B cell (primary cell): ENCODE data around the gene B4GALT5. TPM values are rescaled to one million over a fixed set of nuclear protein-coding genes. Genes with fewer than 3 reads are reported as not detected.

Source experiments
- ATAC-seq: fragments of 200-7000 bp; cut with Tn5 transposase; one replicate; pipeline ENCODE4 v1.10.0; 2021; ENCODE audit warnings: low read depth, mild to moderate bottlenecking, moderate number of reproducible peaks, moderate library complexity
- CTCF ChIA-PET: fragments of 350-600 bp; sonication (Branson Sonifier 250); formaldehyde crosslinking; loops from one replicate; lab custom pipeline; 2021; ENCODE audit warnings: antibody characterized with exemption, inconsistent platforms; lab: Charles Lee
- POLR2A ChIA-PET: fragments of 350-600 bp; sonication (Branson Sonifier 250); formaldehyde crosslinking; loops from one replicate; lab custom pipeline; 2021; ENCODE audit warnings: antibody characterized with exemption; lab: Charles Lee
- DNase-seq: peaks from one replicate; pipeline ENCODE4 v3.0.0; 2013
- H2AFZ ChIP-seq: 2 replicates; pipeline ENCODE4 v1.6.1; 2012; ENCODE audit warnings: mild to moderate bottlenecking, low read depth, low read length; ENCODE audit not compliant: insufficient read depth, poor library complexity, severe bottlenecking
- H3K27ac ChIP-seq, 2 donors: 1 replicate in 1 of 2; 2 replicates in 1 of 2; pipeline ENCODE4 v1.5.1; 2012 to 2013; ENCODE audit warnings: low read length in 2 of 2, mild to moderate bottlenecking in 2 of 2, moderate library complexity in 1 of 2
- H3K27me3 ChIP-seq, 4 experiments: fragments of 200-600 bp in 1 of 4; sonication (generic) in 1 of 4; replicated peaks in 1 of 4; 1 replicate in 2 of 4; 2 replicates in 2 of 4; pipeline versions ENCODE4 v1.6.1 to v1.7.0; 2013 to 2016; ENCODE audit warnings: low read length in 3 of 4, mild to moderate bottlenecking in 2 of 4, mixed read lengths in 1 of 4, moderate library complexity in 1 of 4; ENCODE audit not compliant: insufficient read depth in 4 of 4, control insufficient read depth in 3 of 4; ENCODE audit errors: control extremely low read depth in 1 of 4
- H3K36me3 ChIP-seq, 2 experiments: replicated peaks in 1 of 2; 1 replicate in 1 of 2; 2 replicates in 1 of 2; pipeline versions ENCODE4 v1.6.1 to v1.7.1; 2013; ENCODE audit warnings: low read length in 1 of 2; ENCODE audit not compliant: insufficient read depth in 2 of 2, control insufficient read depth in 1 of 2; ENCODE audit errors: control extremely low read depth in 1 of 2, extremely low read depth in 1 of 2
- H3K4me1 ChIP-seq, 2 donors: fragments of 200-600 bp in 1 of 2; sonication (generic) in 1 of 2; 1 replicate in 1 of 2; 2 replicates in 1 of 2; pipeline versions ENCODE4 v1.5.1 to v1.6.1; 2013 to 2017; ENCODE audit warnings: low read length in 2 of 2; ENCODE audit not compliant: control insufficient read depth in 2 of 2, insufficient read depth in 2 of 2
- H3K4me2 ChIP-seq: replicated peaks from 2 replicates; pipeline ENCODE3; 2012; ENCODE audit warnings: mild to moderate bottlenecking, low read depth, low read length; ENCODE audit not compliant: poor library complexity, severe bottlenecking
- H3K4me3 ChIP-seq, 5 experiments: fragments of 200-600 bp in 1 of 5; sonication (generic) in 1 of 5; 1 replicate in 3 of 5; 2 replicates in 2 of 5; pipeline versions ENCODE4 v1.5.1 to v1.7.0; 2011 to 2016; ENCODE audit warnings: low read length in 4 of 5, mild to moderate bottlenecking in 4 of 5, low read depth in 2 of 5, control low read depth in 1 of 5, moderate library complexity in 1 of 5; ENCODE audit not compliant: insufficient read depth in 1 of 5; ENCODE audit errors: control extremely low read depth in 1 of 5, extremely low read depth in 1 of 5
- H3K79me2 ChIP-seq: fragments of 200-600 bp; sonication (generic); one replicate; pipeline ENCODE4 v1.6.0; 2016; ENCODE audit warnings: low read length; ENCODE audit not compliant: control insufficient read depth, insufficient read depth
- H3K9ac ChIP-seq: fragments of 200-600 bp; sonication (generic); 2 replicates; pipeline ENCODE4 v1.6.1; 2017; ENCODE audit warnings: mild to moderate bottlenecking, low read length, moderate library complexity
- H3K9me3 ChIP-seq, 3 donors: one replicate each; pipeline versions ENCODE4 v1.6.1 to v1.7.1; 2013; ENCODE audit warnings: low read length in 2 of 3; ENCODE audit not compliant: control insufficient read depth in 2 of 3, insufficient read depth in 1 of 3; ENCODE audit errors: control extremely low read depth in 1 of 3
- H4K20me1 ChIP-seq: 2 replicates; pipeline ENCODE4 v1.6.0; 2012; ENCODE audit warnings: mild to moderate bottlenecking, low read length; ENCODE audit not compliant: insufficient read depth, control insufficient read depth, poor library complexity, severe bottlenecking
- H3K27ac Mint-ChIP-seq: one replicate; pipeline ENCODE4 v1.8.0; 2021; ENCODE audit warnings: mixed read lengths
- H3K27me3 Mint-ChIP-seq: one replicate; pipeline ENCODE4 v1.8.0; 2021; ENCODE audit warnings: mixed read lengths
- H3K4me1 Mint-ChIP-seq: one replicate; pipeline ENCODE4 v1.8.0; 2021; ENCODE audit warnings: mixed read lengths
- H3K4me3 Mint-ChIP-seq: one replicate; pipeline ENCODE4 v1.8.0; 2021; ENCODE audit warnings: mixed read lengths
- H3K9me3 Mint-ChIP-seq: one replicate; pipeline ENCODE4 v1.8.0; 2022; ENCODE audit warnings: mixed read lengths; ENCODE audit not compliant: insufficient read depth
- CTCF ChIP-seq: fragments of 200-600 bp; IDR thresholded peaks from one replicate; pipeline ENCODE4 v1.8.0; 2022; ENCODE audit warnings: antibody characterized with exemption, mild to moderate bottlenecking
- EZH2 ChIP-seq: IDR thresholded peaks from 2 replicates; pipeline ENCODE4 v1.6.1; 2012; ENCODE audit warnings: borderline replicate concordance, low read depth, mild to moderate bottlenecking, moderate library complexity, low read length; ENCODE audit not compliant: insufficient read depth, poor library complexity, severe bottlenecking
- WGBS: methylation state at CpG from one replicate; pipeline ENCODE4 v1.1.5; 2013; ENCODE audit warnings: missing lambda C conversion rate; ENCODE audit not compliant: insufficient coverage; 5-methylcytosine and 5-hydroxymethylcytosine counted together
- intact Hi-C: fragments of 100-400 bp; cut with micrococcal nuclease; formaldehyde crosslinking; loops from one replicate; pipeline ENCODE4 v1.10.0; 2022
- polyA plus RNA-seq: library from polyadenylated mRNA; depleted of rRNA; stranded (reverse); fragments of >200 nt; gene quantifications from 2 replicates; pipeline ENCODE4 v1.2.3, GENCODE V29; 2012
- total RNA-seq, 2 donors: library from RNA; stranded (reverse); fragments of 120-200 nt in 1 of 2; gene quantifications; 1 replicate in 1 of 2; 2 replicates in 1 of 2; pipeline versions ENCODE4 v1.2.3 to v1.2.4, GENCODE V29; 2013 to 2022

The B4GALT5 gene
- total and polyA plus RNA-seq, 2 donors (not counting 1 experiment from before 2014, with no cell fraction given), result 3.4 to 7.3 TPM

- peaks cover 0 to 2% (median 0%) of the 10 kb centered on the region in 4 experiments for H3K27me3 ChIP-seq
- Mint-ChIP-seq H3K4me3 (no peak overlapping the region), H3K27me3 (peaks cover 3% of the 10 kb centered on the region), H3K4me1 (peaks cover 39% of the 10 kb centered on the region), H3K27ac (no peak overlapping the region), H3K9me3 (no peaks in the 10 kb centered on the region)
- H3K27ac ChIP-seq, result no peak overlapping the region
- H3K9ac ChIP-seq, result no peak overlapping the region
- TF ChIP-seq EZH2 (no peak), CTCF (no peak)
- intact Hi-C loops, result no loop called here
- no peak overlapping the region for H3K4me3 ChIP-seq
- no peak overlapping the region for H3K4me2 ChIP-seq
- H2AFZ ChIP-seq, result no peak overlapping the region
- peaks cover 0 to 9% (median 1%) of the 10 kb centered on the region in 3 donors for H3K9me3 ChIP-seq
- H3K79me2 ChIP-seq, result no peaks in the 10 kb centered on the region
- ChIA-PET POLR2A (no interaction called here), CTCF (no interaction called here)
- H4K20me1 ChIP-seq, result no peaks in the 10 kb centered on the region
- no peak for DNase-seq
- H3K36me3 ChIP-seq, result peaks cover 0 to 10% of the 10 kb centered on the region in 2 experiments
- H3K4me1 ChIP-seq, result peaks cover 2 to 33% of the 10 kb centered on the region in 2 donors
- 91% methylated on average over 15 of the region's 15 CpGs for WGBS
- no peak for ATAC-seq
Measured at GRCh38 chr20:49631856-49632418, 81.7 kb downstream of the B4GALT5 start.

- no peak overlapping the region for H2AFZ ChIP-seq
- ChIA-PET POLR2A (no interaction called here), CTCF (interaction anchor here (0.7 kb wide), 2 partner anchors 30 to 215 kb away, joined by 3 to 4 read pairs; no protein-coding TSS in a partner anchor)
- H3K27me3 ChIP-seq, result peaks cover 0 to 2% (median 0%) of the 10 kb centered on the region in 4 experiments
- H3K4me3 ChIP-seq, result no peak overlapping the region
- H3K79me2 ChIP-seq, result no peaks in the 10 kb centered on the region
- Mint-ChIP-seq H3K27me3 (peaks cover 8% of the 10 kb centered on the region), H3K4me1 (peaks cover 44% of the 10 kb centered on the region), H3K4me3 (no peak overlapping the region), H3K9me3 (no peaks in the 10 kb centered on the region), H3K27ac (no peak overlapping the region)
- H3K4me2 ChIP-seq, result no peak overlapping the region
- 79% methylated on average over 8 of the region's 9 CpGs for WGBS
- H3K27ac ChIP-seq, result no peak overlapping the region
- DNase-seq (no peak), ATAC-seq (no peak)
- peaks cover 0 to 6% of the 10 kb centered on the region in 2 experiments for H3K36me3 ChIP-seq
- H3K9ac ChIP-seq, result no peak overlapping the region
- peaks cover 0 to 9% (median 1%) of the 10 kb centered on the region in 3 donors for H3K9me3 ChIP-seq
- intact Hi-C loops, result no loop called here
- peaks cover 2 to 40% of the 10 kb centered on the region in 2 donors for H3K4me1 ChIP-seq
- TF ChIP-seq CTCF (no peak), EZH2 (no peak)
- no peaks in the 10 kb centered on the region for H4K20me1 ChIP-seq
Measured at GRCh38 chr20:49631061-49631716, 82.5 kb downstream of the B4GALT5 start.
